GM21576 (cell line): ENCODE results near the gene ESR1.

ENCODE experiments used
- ATAC-seq: cut with Tn5 transposase; IDR thresholded peaks from one replicate; pipeline ENCODE4 v1.9.1; 2021; ENCODE audit warnings: mild to moderate bottlenecking, moderate library complexity; ENCODE audit not compliant: unreplicated experiment

The ESR1 gene

GRCh38 chr6:152091201-152091600 is 283.7 kb downstream of the ESR1 start:
- no peak for ATAC-seq

- no peak for ATAC-seq
Observed at GRCh38 chr6:152091851-152092341, 284.4 kb downstream of the ESR1 start.

GRCh38 chr6:152093711-152094110 is 286.2 kb downstream of the ESR1 start:
- ATAC-seq, result no peak

GRCh38 chr6:152094276-152094675 is 286.8 kb downstream of the ESR1 start:
- no peak for ATAC-seq

- ATAC-seq, result no peak
Observed at GRCh38 chr6:152094992-152095592, 287.6 kb downstream of the ESR1 start.

GRCh38 chr6:152096863-152097496 is 289.5 kb downstream of the ESR1 start:
- ATAC-seq, result no peak

GRCh38 chr6:152098683-152099082 is 291.2 kb downstream of the ESR1 start:
- ATAC-seq, result no peak

- ATAC-seq, result no peak
Observed at GRCh38 chr6:152099446-152100182, 292.1 kb downstream of the ESR1 start.

- no peak for ATAC-seq
Observed at GRCh38 chr6:152100183-152100618, 292.7 kb downstream of the ESR1 start.

GRCh38 chr6:152107973-152108372 is 300.5 kb downstream of the ESR1 start:
- no peak for ATAC-seq

- ATAC-seq, result no peak
Observed at GRCh38 chr6:152110886-152111820, 303.7 kb downstream of the ESR1 start.

- ATAC-seq, result no peak
Observed at GRCh38 chr6:152112491-152113261, 305.2 kb downstream of the ESR1 start.

GRCh38 chr6:152117156-152118133 is 310.0 kb downstream of the ESR1 start:
- ATAC-seq, result peak; percentile 83

GRCh38 chr6:152118224-152118623 is 310.7 kb downstream of the ESR1 start:
- ATAC-seq, result no peak

- ATAC-seq, result no peak
Observed at GRCh38 chr6:152118678-152119077, 311.2 kb downstream of the ESR1 start.

GRCh38 chr6:152119831-152120230 is 312.3 kb downstream of the ESR1 start:
- ATAC-seq, result no peak

GRCh38 chr6:152121910-152122309 is 314.4 kb downstream of the ESR1 start:
- ATAC-seq, result no peak

GRCh38 chr6:152122434-152122833 is 315.0 kb downstream of the ESR1 start:
- ATAC-seq, result no peak

- no peak for ATAC-seq
Observed at GRCh38 chr6:152123076-152123475, 315.6 kb downstream of the ESR1 start.
